GM12878 (cell line): Measurements from ENCODE around the gene ACACA. TPM values are rescaled to one million over a fixed set of nuclear protein-coding genes. Genes with fewer than 3 reads are reported as not detected.

Source experiments
- ATAC-seq: fragments of 200-7000 bp; cut with Tn5 transposase; 3 replicates; pipeline ENCODE4 v1.9.1; 2020; ENCODE audit warnings: mild to moderate bottlenecking, moderate library complexity
- BruUV-seq: library from RNA; stranded (reverse); fragments of 400-500 nt; replicated peaks from 2 replicates; lab custom pipeline; 2021; lab: Mats Ljungman, UMichigan
- CTCF ChIA-PET: fragments of 300-600 bp; sonication (Branson Sonifier 250); formaldehyde crosslinking; extraction: SDS; loops from one replicate; lab custom pipeline; 2021; ENCODE audit warnings: inconsistent platforms; lab: Yijun Ruan, JAX
- POLR2A ChIA-PET: fragments of 350-600 bp; formaldehyde crosslinking; extraction: SDS; loops from one replicate; lab custom pipeline; 2021; ENCODE audit warnings: inconsistent platforms; lab: Charles Lee
- RAD21 ChIA-PET: fragments of 300-600 bp; sonication (Branson Sonifier 250); formaldehyde crosslinking; loops from one replicate; lab custom pipeline; 2023; ENCODE audit warnings: antibody characterized with exemption; ENCODE audit not compliant: unreplicated experiment; lab: Charles Lee
- SMC1A ChIA-PET: fragments of 300-600 bp; sonication (Branson Sonifier 250); formaldehyde crosslinking; loops from one replicate; lab custom pipeline; 2023; ENCODE audit not compliant: unreplicated experiment, uncharacterized antibody; lab: Charles Lee
- DNase-seq: peaks from one replicate; pipeline ENCODE4 v3.0.0-alpha.2; 2011; ENCODE audit warnings: low read depth, low spot score
- FAIRE-seq: peaks from 3 replicates; lab custom pipeline; 2011; peaks lifted over from hg19 to GRCh38; lab: Jason Lieb, UNC
- H2AFZ ChIP-seq: 2 replicates; pipeline ENCODE4 v1.6.0; 2011; ENCODE audit warnings: low read depth, low read length, control low read depth; ENCODE audit not compliant: control insufficient read depth
- H3K27ac ChIP-seq: 2 replicates; pipeline ENCODE4 v1.5.1; 2011; ENCODE audit warnings: control low read depth; ENCODE audit not compliant: control insufficient read depth, insufficient read depth
- H3K27me3 ChIP-seq, 2 experiments: replicated peaks in 1 of 2; 2 replicates each; pipeline versions ENCODE4 v1.6.0 to v1.6.1; 2011; ENCODE audit warnings: low read length in 1 of 2; ENCODE audit not compliant: control insufficient read depth in 2 of 2, insufficient read depth in 2 of 2
- H3K36me3 ChIP-seq, 2 experiments: 2 replicates each; pipeline ENCODE4 v1.5.1; 2011; ENCODE audit warnings: low read length in 1 of 2; ENCODE audit not compliant: control insufficient read depth in 2 of 2, insufficient read depth in 2 of 2
- H3K4me1 ChIP-seq: 2 replicates; pipeline ENCODE4 v1.6.1; 2011; ENCODE audit warnings: mild to moderate bottlenecking, low read length, moderate library complexity, mixed read lengths; ENCODE audit not compliant: control insufficient read depth, insufficient read depth
- H3K4me2 ChIP-seq: 2 replicates; pipeline ENCODE4 v1.6.0; 2011; ENCODE audit warnings: control low read depth; ENCODE audit not compliant: control insufficient read depth, insufficient read depth
- H3K4me3 ChIP-seq: fragments of 200-600 bp; sonication (generic); 2 replicates; pipeline ENCODE4 v1.5.1; 2016
- H3K79me2 ChIP-seq: 2 replicates; pipeline ENCODE4 v1.6.0; 2011; ENCODE audit warnings: low read length; ENCODE audit not compliant: control insufficient read depth, insufficient read depth
- H3K9ac ChIP-seq: 2 replicates; pipeline ENCODE4 v1.8.0; 2011; ENCODE audit warnings: low read length, control low read depth, mixed read lengths; ENCODE audit not compliant: control insufficient read depth, insufficient read depth
- H3K9me3 ChIP-seq: replicated peaks from 3 replicates; pipeline ENCODE4 v1.5.1; 2011; ENCODE audit warnings: mild to moderate bottlenecking, low read length; ENCODE audit not compliant: control insufficient read depth, insufficient read depth
- H4K20me1 ChIP-seq: 2 replicates; pipeline ENCODE4 v1.6.0; 2011; ENCODE audit not compliant: control insufficient read depth, insufficient read depth
- ATF7 ChIP-seq: fragments of 450-650 bp; IDR thresholded peaks from 2 replicates; pipeline ENCODE4 v1.6.1; 2016; ENCODE audit warnings: low read depth, mild to moderate bottlenecking
- CREM ChIP-seq: IDR thresholded peaks from 2 replicates; pipeline ENCODE4 v1.6.1; 2014; ENCODE audit warnings: antibody characterized with exemption, low read depth
- ETV6 ChIP-seq, 2 experiments: fragments of 450-650 bp in 1 of 2; IDR thresholded peaks in 1 of 2; conservative IDR thresholded peaks in 1 of 2; 2 replicates each; pipeline ENCODE4 v1.6.1; 2014; ENCODE audit warnings: antibody characterized with exemption in 1 of 2, borderline replicate concordance in 1 of 2, low read depth in 1 of 2, mild to moderate bottlenecking in 1 of 2, moderate library complexity in 1 of 2
- NFYA ChIP-seq: IDR thresholded peaks from 2 replicates; pipeline ENCODE4 v1.6.1; 2011; ENCODE audit warnings: low read depth, mild to moderate bottlenecking, low read length, improper control_type of control experiment, borderline replicate concordance
- POLR2AphosphoS5 ChIP-seq: IDR thresholded peaks from 2 replicates; pipeline ENCODE4 v1.6.1; 2011; ENCODE audit warnings: mild to moderate bottlenecking, low read length, inconsistent platforms
- STAT3 ChIP-seq: IDR thresholded peaks from 2 replicates; pipeline ENCODE4 v1.6.1; 2011; ENCODE audit warnings: low read depth, low read length, improper control_type of control experiment
- ZNF622 ChIP-seq: fragments of 450-650 bp; IDR thresholded peaks from 2 replicates; pipeline ENCODE4 v1.6.1; 2017; ENCODE audit warnings: mild to moderate bottlenecking, inconsistent platforms
- ZZZ3 ChIP-seq: IDR thresholded peaks from 2 replicates; pipeline ENCODE4 v1.6.1; 2011; ENCODE audit warnings: low read depth; ENCODE audit not compliant: control insufficient read depth, insufficient read length
- WGBS: methylation state at CpG from one replicate; pipeline ENCODE4 v1.1.6; 2016; ENCODE audit warnings: low lambda C conversion rate; ENCODE audit not compliant: insufficient replicate concordance, insufficient coverage; ENCODE audit errors: missing lambda C conversion rate; 5-methylcytosine and 5-hydroxymethylcytosine counted together
- in situ Hi-C: fragments of 300-500 bp; cut with MboI; formaldehyde crosslinking; loops from 9 replicates; pipeline ENCODE4 v1.14.3; 2018; ENCODE audit warnings: mixed read lengths
- intact Hi-C: fragments of 100-400 bp; cut with micrococcal nuclease; formaldehyde crosslinking; loops from one replicate; pipeline ENCODE4 v1.14.2; 2022; ENCODE audit not compliant: unreplicated experiment
- polyA plus RNA-seq, 11 experiments: library from polyadenylated mRNA; depleted of rRNA in 4 of 11; unstranded in 6 of 11; stranded (reverse) in 5 of 11; fragments of >200 nt; fragmentation: Nextera tagmentation in 4 of 11; fragmentation: Illumina TruSeq in 1 of 11; extraction: Ambion mirVana in 4 of 11; extraction: Trizol in 1 of 11; gene quantifications; 1 replicate in 1 of 11; 2 replicates in 10 of 11; pipeline versions ENCODE4 v1.2.1 to v1.2.3, GENCODE V29; 2011 to 2016; ENCODE audit warnings: inconsistent platforms in 2 of 11, missing spikeins in 2 of 11, low read depth in 1 of 11
- total RNA-seq, 4 experiments: library from RNA; depleted of rRNA in 3 of 4; stranded (reverse); fragments of >200 nt in 3 of 4; fragmentation: Illumina TruSeq in 1 of 4; extraction: Trizol in 1 of 4; gene quantifications; 2 replicates each; pipeline versions ENCODE4 v1.2.1 to v1.2.3, GENCODE V29; 2013 to 2021

The ACACA gene
- total and polyA plus RNA-seq, 10 of the 15 experiments (the other 5 are each of a cell fraction or from before 2014, with no cell fraction given): 12.9 to 74.2 (median 32.0) TPM

GRCh38 chr17:37107406-37108083, 299.1 kb downstream of the ACACA start (continued):
- TF ChIP-seq ATF7: no peak
- TF ChIP-seq NFYA: no peak

GRCh38 chr17:37106049-37106448, 300.6 kb downstream of the ACACA start:
- no peak for FAIRE-seq
- WGBS: 100% methylated on average over 1 of the region's 1 CpG
- no peaks in the 10 kb centered on the region for H3K4me1 ChIP-seq
- no peak for ATAC-seq
- no peaks in the 10 kb centered on the region for H3K9me3 ChIP-seq
- no peak overlapping the region for H3K9ac ChIP-seq
- no peak overlapping the region for H3K4me2 ChIP-seq
- SMC1A ChIA-PET: no interaction called here
- H3K4me3 ChIP-seq: no peak overlapping the region
- intact Hi-C loops: no loop called here
- TF ChIP-seq ZNF622 (no peak), CREM (no peak), ZZZ3 (no peak), POLR2AphosphoS5 (no peak), STAT3 (no peak), ETV6 (conservative IDR thresholded peaks at IDR 0.05 in 1 of 2, IDR thresholded peaks at IDR 0.05 in 1 of 2; ENCODE audit: borderline replicate concordance in 1 of 2, low read depth in 1 of 2) (no peak)
- H3K27ac ChIP-seq: no peak overlapping the region
- H4K20me1 ChIP-seq: no peaks in the 10 kb centered on the region
- RAD21 ChIA-PET: no interaction called here
- no peak overlapping the region for H2AFZ ChIP-seq
- no TSS peak for BruUV-seq
- H3K27me3 ChIP-seq: no peaks in the 10 kb centered on the region
- DNase-seq: no peak
- H3K79me2 ChIP-seq: no peaks in the 10 kb centered on the region
- POLR2A ChIA-PET: no interaction called here
- CTCF ChIA-PET: interaction anchor here (0.6 kb wide), 1 partner anchor 439 kb away, joined by 3 read pairs; no protein-coding TSS in a partner anchor
- in situ Hi-C loops: no loop called here
- H3K36me3 ChIP-seq: peaks cover 5 to 10% of the 10 kb centered on the region in 2 experiments; a peak in 3 of 4 replicates
